DND-41 (cell line): Measurements from ENCODE around the gene GYS1.

Experiments
- ATAC-seq: fragments of 200-7000 bp; cut with Tn5 transposase; 3 replicates; pipeline ENCODE4 v1.9.1; 2021; ENCODE audit warnings: low read depth; ENCODE audit not compliant: insufficient read depth
- DNase-seq: peaks from one replicate; pipeline ENCODE4 v3.0.0-alpha.2; 2020
- H2AFZ ChIP-seq: 2 replicates; pipeline ENCODE4 v1.6.0; 2012; ENCODE audit warnings: low read depth, low read length
- H3K27ac ChIP-seq: 2 replicates; pipeline ENCODE4 v1.5.1; 2012; ENCODE audit warnings: low read length, inconsistent platforms
- H3K27me3 ChIP-seq: fragments of 200-600 bp; sonication (generic); 2 replicates; pipeline ENCODE4 v1.6.0; 2012; ENCODE audit warnings: low read length, mild to moderate bottlenecking, inconsistent platforms; ENCODE audit not compliant: insufficient read depth, poor library complexity
- H3K36me3 ChIP-seq: 2 replicates; pipeline ENCODE4 v1.5.1; 2012; ENCODE audit warnings: low read length, inconsistent platforms; ENCODE audit not compliant: insufficient read depth
- H3K4me1 ChIP-seq: 2 replicates; pipeline ENCODE4 v1.5.1; 2012; ENCODE audit warnings: mild to moderate bottlenecking, low read length; ENCODE audit not compliant: insufficient read depth
- H3K4me2 ChIP-seq: 2 replicates; pipeline ENCODE4 v1.6.0; 2012; ENCODE audit warnings: mild to moderate bottlenecking, moderate library complexity, low read length, inconsistent platforms; ENCODE audit not compliant: insufficient read depth
- H3K4me3 ChIP-seq, 2 experiments: fragments of 200-600 bp in 1 of 2; shearing (Covaris generic) in 1 of 2; 2 replicates each; pipeline ENCODE4 v1.5.1; 2012 to 2016; ENCODE audit warnings: inconsistent platforms in 2 of 2, low read length in 2 of 2, mild to moderate bottlenecking in 2 of 2, low read depth in 1 of 2, moderate library complexity in 1 of 2
- H3K79me2 ChIP-seq: 2 replicates; pipeline ENCODE4 v1.6.0; 2012; ENCODE audit warnings: low read length, inconsistent platforms; ENCODE audit not compliant: insufficient read depth
- H3K9ac ChIP-seq: 2 replicates; pipeline ENCODE4 v1.6.0; 2012; ENCODE audit warnings: low read depth, mild to moderate bottlenecking, inconsistent platforms, low read length, moderate library complexity
- H3K9me3 ChIP-seq: 2 replicates; pipeline ENCODE4 v1.5.1; 2012; ENCODE audit warnings: low read length, moderate library complexity, mild to moderate bottlenecking, inconsistent platforms; ENCODE audit not compliant: insufficient read depth, severe bottlenecking
- H4K20me1 ChIP-seq: 2 replicates; pipeline ENCODE4 v1.6.0; 2012; ENCODE audit warnings: low read length; ENCODE audit not compliant: insufficient read depth
- CTCF ChIP-seq: IDR thresholded peaks from 2 replicates; pipeline ENCODE4 v1.5.1; 2012; ENCODE audit warnings: borderline replicate concordance, low read length, moderate library complexity, mild to moderate bottlenecking; ENCODE audit not compliant: poor library complexity, severe bottlenecking; ENCODE audit errors: extremely low read depth
- EZH2 ChIP-seq: IDR thresholded peaks from 3 replicates; pipeline ENCODE4 v1.6.1; 2012; ENCODE audit warnings: borderline replicate concordance, low read depth, mild to moderate bottlenecking, moderate library complexity, low read length, inconsistent platforms; ENCODE audit not compliant: severe bottlenecking

Gene GYS1

GRCh38 chr19:48977061-48977460 lies 16.0 kb downstream of the GYS1 start:
- Histone ChIP-seq H4K20me1 (no peaks in the 10 kb centered on the region), H3K4me3 (no peak overlapping the region), H3K9me3 (no peaks in the 10 kb centered on the region), H3K36me3 (peaks cover 49% of the 10 kb centered on the region), H2AFZ (no peak overlapping the region), H3K4me1 (no peaks in the 10 kb centered on the region), H3K79me2 (no peaks in the 10 kb centered on the region), H3K4me2 (no peak overlapping the region), H3K9ac (no peak overlapping the region), H3K27ac (no peak overlapping the region), H3K27me3 (no peaks in the 10 kb centered on the region)
- DNase-seq (no peak), ATAC-seq (no peak)
- TF ChIP-seq CTCF (no peak), EZH2 (no peak)

- H3K4me2 ChIP-seq = no peak overlapping the region
- H3K9ac ChIP-seq = no peak overlapping the region
- H3K4me3 ChIP-seq = no peak overlapping the region
- H3K4me1 ChIP-seq = no peaks in the 10 kb centered on the region
- no peak overlapping the region for H2AFZ ChIP-seq
- no peak for TF ChIP-seq EZH2
- TF ChIP-seq CTCF = no peak
- ATAC-seq (peak; percentile 84), DNase-seq (peak; percentile 64)
- no peaks in the 10 kb centered on the region for H4K20me1 ChIP-seq
- H3K27ac ChIP-seq = no peak overlapping the region
- no peaks in the 10 kb centered on the region for H3K9me3 ChIP-seq
- peaks cover 41% of the 10 kb centered on the region for H3K36me3 ChIP-seq
- H3K27me3 ChIP-seq = no peaks in the 10 kb centered on the region
- H3K79me2 ChIP-seq = no peaks in the 10 kb centered on the region
These were observed 16.9 kb downstream of the GYS1 start for GRCh38 chr19:48975947-48976847.

- H3K4me2 ChIP-seq = 0 out of 2 replicates have a peak overlapping the region, but pooled peaks have one; percentile 6
- peaks cover 67% of the 10 kb centered on the region for H3K36me3 ChIP-seq
- peaks cover 23% of the 10 kb centered on the region for H3K4me1 ChIP-seq
These were observed 22.1 kb downstream of the GYS1 start for GRCh38 chr19:48970923-48971395.

More at GRCh38 chr19:48970923-48971395, 22.1 kb downstream of the GYS1 start:
- DNase-seq (peak; percentile 80), ATAC-seq (peak; percentile 67)
- H3K79me2 ChIP-seq = peaks cover 10% of the 10 kb centered on the region
- no peaks in the 10 kb centered on the region for H3K27me3 ChIP-seq
- H3K9ac ChIP-seq = no peak overlapping the region
- peaks cover 13% of the 10 kb centered on the region for H4K20me1 ChIP-seq
- H2AFZ ChIP-seq = no peak overlapping the region
- peak; percentile 94 for TF ChIP-seq CTCF
- TF ChIP-seq EZH2 = no peak
- no peak overlapping the region for H3K4me3 ChIP-seq
- H3K27ac ChIP-seq = peak overlapping the region; percentile 47; the same call in 1 of the 2 replicates
- H3K9me3 ChIP-seq = no peaks in the 10 kb centered on the region
